ENCODE measurements around the gene OR4C3.
"Not testable (repeated sequence)": the region's sequence is repeated elsewhere in the genome, so short reads cannot be mapped to it uniquely, and the experiment has no call there.

The OR4C3 gene

DNA sequence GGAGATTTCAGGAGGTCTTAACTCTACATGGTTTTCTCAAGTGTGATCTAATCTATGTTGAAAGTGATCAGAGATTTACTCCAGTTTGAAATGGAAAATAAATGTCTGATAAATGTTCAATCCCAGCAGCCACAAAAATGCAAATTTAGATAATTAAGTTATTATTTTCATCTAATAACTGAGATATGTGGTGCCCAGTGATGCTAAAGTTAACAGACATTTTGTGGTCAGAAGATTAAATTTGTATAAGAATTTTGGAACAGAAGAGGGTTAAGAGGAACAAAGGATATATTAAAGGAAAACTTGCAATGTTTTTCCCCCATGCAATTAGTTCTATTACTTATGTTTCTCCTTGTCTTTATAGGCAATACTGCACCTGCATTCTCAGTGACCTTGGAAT, at the start of gene OR4C3:
Gene OR4C3, plus strand, starts transcription at position 301 of the 400 bp plus-strand sequence. CDS start 102 bp downstream, outside the sequence.
- DNase-seq (ENCODE audit: extremely low read depth in 1 of 2, low read depth in 1 of 2): not testable (repeated sequence)

DNA sequence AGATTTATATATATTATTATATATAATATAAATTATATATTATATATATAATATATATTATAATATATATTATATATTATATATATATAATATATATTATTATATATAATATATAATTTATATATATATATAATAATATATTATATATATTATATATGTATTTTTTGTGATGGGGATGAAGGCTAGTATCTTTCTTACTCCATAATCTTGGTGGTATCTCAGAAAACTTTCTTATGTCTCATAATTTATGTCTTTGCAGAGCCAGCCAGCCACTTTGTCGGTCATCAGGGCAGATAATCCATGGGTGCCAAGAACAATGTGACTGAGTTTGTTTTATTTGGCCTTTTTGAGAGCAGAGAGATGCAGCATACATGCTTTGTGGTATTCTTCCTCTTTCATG, 18.8 kb upstream of the OR4C3 start, which contains the start of gene OR4S1:
Gene OR4S1, plus strand, starts transcription at position 301 of the 400 bp plus-strand sequence. Its CDS starts 0 bp downstream, at position 301.
- DNase-seq (ENCODE audit: extremely low read depth in 1 of 2, low read depth in 1 of 2): no peak

DNA sequence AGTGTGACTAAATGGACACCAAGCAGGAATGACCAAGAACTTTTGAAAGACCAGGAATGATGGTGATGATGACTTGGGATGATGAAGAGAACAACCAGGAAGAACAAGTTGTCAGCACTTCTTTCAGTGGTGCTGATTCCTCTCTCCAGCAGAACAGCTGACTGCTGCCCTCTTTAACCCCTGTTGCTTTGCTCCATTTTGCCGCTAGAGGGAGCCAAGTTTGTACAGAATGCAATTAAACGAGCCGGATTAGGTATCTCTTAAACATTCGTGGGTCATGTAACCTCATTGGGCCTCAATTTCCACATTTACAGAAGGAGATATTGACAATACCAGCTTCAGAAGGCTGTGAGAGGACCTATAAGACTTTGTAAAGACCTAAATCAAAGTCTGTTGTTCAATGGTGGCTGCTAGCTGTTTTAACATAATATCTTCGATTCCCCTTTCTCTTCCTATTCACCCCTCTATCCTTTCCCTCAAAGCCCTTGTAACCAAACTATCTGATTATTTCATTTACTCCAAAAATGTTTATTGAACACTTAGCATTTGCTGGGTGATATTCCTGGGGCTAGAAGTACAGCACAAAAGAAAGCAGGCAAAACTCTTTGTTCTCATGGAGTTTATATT, 16.8 kb upstream of the OR4C3 start:
- peak in 1 of 2 donors; percentile 40 for DNase-seq (ENCODE audit: extremely low read depth in 1 of 2, low read depth in 1 of 2)

DNA sequence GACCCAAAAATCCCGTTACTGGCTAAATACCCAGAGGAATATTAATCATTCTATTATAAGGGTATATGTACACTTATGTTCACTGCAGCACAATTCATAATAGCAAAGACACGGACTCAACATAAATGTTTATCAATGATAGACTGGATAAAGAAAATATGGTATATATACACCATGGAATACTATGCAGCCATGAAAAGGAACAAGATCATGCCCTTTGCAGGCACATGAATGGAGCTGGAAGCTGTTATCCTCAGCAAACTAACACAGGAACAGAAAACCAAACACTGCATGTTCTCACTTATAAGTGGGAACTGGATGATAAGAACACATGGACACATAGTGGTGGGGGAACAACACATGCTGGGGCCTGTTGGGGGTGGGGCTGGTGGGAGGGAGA, 11.1 kb upstream of the OR4C3 start:
- DNase-seq (ENCODE audit: extremely low read depth in 1 of 2, low read depth in 1 of 2): not testable (repeated sequence)

DNA sequence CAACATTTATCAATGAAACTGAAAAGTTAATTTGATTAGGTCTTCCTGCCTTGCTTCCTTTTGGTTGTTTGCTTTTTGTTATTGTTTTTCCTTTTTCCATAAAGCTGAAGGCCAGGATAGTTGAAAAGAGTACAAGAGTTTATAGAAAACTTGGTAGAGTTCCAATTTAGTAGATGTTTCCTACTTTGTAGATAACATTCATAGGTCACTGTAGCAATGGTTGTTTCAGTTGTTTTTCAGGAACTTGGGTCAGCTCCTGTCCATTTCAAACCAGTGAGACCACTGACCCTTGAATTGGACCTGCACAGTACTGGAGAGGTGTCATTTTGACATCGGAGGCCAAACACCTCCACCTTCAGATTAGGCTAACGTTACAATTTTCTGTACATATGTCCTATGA, 4.9 kb upstream of the OR4C3 start:
- not testable (repeated sequence) for DNase-seq (ENCODE audit: extremely low read depth in 1 of 2, low read depth in 1 of 2)

DNA sequence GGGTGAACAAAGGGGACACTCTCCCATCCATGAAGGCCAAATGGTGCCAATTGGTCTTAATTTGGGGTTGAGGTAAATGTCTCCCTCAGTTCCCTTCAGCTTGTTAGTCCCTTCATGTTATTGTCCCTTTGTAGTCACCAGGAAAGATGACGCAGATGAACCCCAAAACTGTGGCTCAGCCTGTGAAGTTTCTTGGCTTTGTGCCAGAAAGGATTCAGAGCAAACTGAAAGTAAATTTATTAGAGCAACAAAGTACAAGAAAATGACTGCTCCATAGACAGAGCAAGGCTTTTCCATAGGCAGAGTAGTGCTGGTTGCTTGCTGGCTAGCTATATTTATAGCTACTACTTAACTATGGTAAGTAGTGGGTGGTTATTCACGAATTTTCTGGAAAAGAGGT, 16.7 kb downstream of the OR4C3 start:
- no peak for DNase-seq (ENCODE audit: extremely low read depth in 1 of 2, low read depth in 1 of 2)

DNA sequence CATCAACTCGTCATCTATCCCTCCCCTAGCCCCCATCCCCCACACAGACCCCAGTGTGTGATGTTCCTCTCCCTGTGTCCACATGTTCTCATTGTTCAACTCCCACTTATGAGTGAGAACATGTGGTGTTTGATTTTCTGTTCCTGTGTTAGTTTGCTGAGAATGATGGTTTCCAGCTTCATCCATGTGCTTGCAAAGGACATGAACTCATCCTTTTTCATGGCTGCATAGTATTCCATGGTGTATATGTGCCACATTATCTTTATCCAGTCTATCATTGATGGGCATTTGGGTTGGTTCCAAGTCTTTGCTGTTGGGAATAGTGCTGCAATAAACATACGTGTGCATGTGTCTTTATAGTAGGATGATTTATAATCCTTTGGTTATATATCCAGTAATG, 17.8 kb downstream of the OR4C3 start:
- DNase-seq (ENCODE audit: extremely low read depth in 1 of 2, low read depth in 1 of 2): not testable (repeated sequence)

DNA sequence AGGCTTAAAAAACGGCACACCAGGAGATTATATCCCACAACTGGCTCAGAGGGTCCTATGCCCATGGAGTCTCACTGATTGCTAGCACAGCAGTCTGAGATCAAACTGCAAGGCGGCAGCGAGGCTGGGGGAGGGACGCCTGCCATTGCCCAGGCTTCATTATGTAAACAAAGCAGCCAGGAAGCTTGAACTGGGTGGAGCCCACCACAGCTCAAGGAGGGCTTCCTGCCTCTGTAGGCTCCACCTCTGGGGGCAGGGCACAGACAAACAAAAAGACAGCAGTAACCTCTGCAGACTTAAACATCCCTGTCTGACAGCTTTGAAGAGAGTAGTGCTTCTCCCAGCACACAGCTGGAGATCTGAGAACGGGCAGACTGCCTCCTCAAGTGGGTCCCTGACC, 21.6 kb downstream of the OR4C3 start:
- DNase-seq (ENCODE audit: extremely low read depth in 1 of 2, low read depth in 1 of 2): not testable (repeated sequence)

DNA sequence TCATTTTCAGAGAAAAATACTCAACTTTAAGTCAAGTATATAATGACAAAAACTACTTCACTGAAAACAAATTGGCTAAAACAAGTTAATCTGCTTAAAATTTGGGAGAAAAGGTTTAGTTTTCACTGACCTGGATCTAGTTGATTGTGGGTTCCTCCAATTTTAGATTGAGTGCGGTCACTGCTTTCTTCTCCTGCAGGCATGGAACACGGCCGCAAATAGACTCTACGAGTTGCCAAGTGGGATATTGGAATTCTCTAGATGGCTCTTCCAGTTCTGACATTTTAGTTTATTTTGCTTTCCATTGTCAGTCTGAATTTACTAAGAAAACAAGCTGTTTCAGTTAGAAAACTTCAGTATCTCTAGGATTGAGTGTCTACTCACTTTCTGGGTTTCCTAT, 29.3 kb downstream of the OR4C3 start:
- DNase-seq (ENCODE audit: extremely low read depth in 1 of 2, low read depth in 1 of 2): no peak

DNA sequence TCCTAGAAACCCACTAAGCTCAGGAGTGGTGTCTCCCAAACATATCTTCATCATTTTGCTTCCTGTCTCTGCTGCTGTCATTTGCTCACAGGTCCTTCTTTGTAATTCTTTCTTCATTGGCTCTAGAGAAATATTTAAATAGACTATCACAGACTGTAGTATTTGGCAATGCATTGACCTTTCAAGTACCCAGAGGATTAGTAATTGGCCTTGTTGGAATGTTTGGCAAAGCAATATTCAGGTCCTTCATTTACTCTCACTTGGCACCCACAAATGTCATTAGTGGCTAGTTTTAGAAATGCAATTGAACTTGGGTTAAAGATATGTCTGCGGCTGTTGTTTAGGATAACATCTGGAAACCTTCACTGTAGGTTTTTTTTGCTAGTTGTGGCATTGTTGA, 30.0 kb downstream of the OR4C3 start:
- DNase-seq (ENCODE audit: extremely low read depth in 1 of 2, low read depth in 1 of 2): no peak

DNA sequence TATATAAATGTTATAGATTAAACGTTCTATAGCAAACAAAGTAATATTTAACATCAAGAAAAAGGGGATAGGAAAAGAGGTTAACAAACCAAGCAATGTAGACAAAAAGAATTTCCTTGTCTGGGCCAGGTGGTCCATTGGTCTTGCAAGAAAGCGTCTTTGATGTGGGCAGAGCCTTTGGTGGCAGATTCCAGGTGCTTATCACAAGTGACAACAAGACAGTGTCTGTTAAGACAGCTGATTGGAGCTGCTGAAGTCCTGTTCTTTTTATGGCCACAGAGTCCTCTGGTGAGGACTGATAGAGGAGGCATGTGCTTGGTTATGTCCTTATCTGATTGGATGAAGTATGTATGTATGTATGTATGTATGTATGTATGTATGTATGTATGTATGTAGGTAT, 36.6 kb downstream of the OR4C3 start:
- not testable (repeated sequence) for DNase-seq (ENCODE audit: extremely low read depth in 1 of 2, low read depth in 1 of 2)

DNA sequence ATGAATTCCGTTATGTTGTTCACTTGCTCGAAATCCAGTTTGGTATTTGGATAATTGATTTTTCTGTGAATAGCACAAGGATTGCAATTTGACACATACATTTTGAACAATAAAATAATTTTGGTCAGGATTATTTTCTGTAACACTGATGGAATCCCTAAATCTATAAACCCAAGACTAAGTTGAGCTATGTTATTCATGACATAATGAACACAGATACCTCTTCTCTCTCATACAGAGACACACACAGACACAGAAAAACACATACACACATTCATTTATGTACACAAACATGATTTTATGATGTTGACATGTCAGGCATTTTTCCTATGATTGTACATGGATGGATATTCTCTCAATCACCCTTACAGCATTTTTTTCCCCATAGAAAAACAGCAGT, 41.6 kb downstream of the OR4C3 start, which contains the start of gene OR4C5:
Gene OR4C5, minus strand, starts transcription at position 101 of the 400 bp plus-strand sequence. Its CDS starts 0 bp downstream, at position 101.
- no peak for DNase-seq (ENCODE audit: extremely low read depth in 1 of 2, low read depth in 1 of 2)

Data from activated CD8-positive, alpha-beta memory T cell treated with anti-CD3 and anti-CD28 coated beads for 1 hour (primary cell).